ENCODE data around the gene TOMM20.
A peak's percentile ranks its signal among the peaks of the same experiment; 100 is the strongest.
"Not testable (repeated sequence)": the region's sequence is repeated elsewhere in the genome, so short reads cannot be mapped to it uniquely, and the experiment has no call there.

TOMM20 gene

GRCh38 chr1:235077571-235078479, 50.8 kb downstream of the TOMM20 start:
- DNase-seq = peak in 1 of 2 donors; percentile 32

GRCh38 chr1:235077163-235077540, 51.5 kb downstream of the TOMM20 start:
- no peak for DNase-seq

GRCh38 chr1:235076504-235077162, 52.0 kb downstream of the TOMM20 start:
- no peak for DNase-seq

- DNase-seq = peak in 1 of 2 donors; percentile 34
Measured at GRCh38 chr1:235075777-235076308, 52.8 kb downstream of the TOMM20 start.

GRCh38 chr1:235075048-235075776, 53.4 kb downstream of the TOMM20 start:
- DNase-seq = peak; percentile 67 to 68

GRCh38 chr1:235074523-235075047, 54.1 kb downstream of the TOMM20 start:
- peak; percentile 54 to 58 for DNase-seq

- no peak for DNase-seq
Measured at GRCh38 chr1:235073968-235074522, 54.6 kb downstream of the TOMM20 start.

GRCh38 chr1:235073331-235073967, 55.2 kb downstream of the TOMM20 start:
- no peak for DNase-seq

GRCh38 chr1:235072577-235072976, 56.1 kb downstream of the TOMM20 start:
- DNase-seq = not testable (repeated sequence)

- no peak for DNase-seq
Measured at GRCh38 chr1:235072096-235072495, 56.5 kb downstream of the TOMM20 start.

GRCh38 chr1:235070819-235071218, 57.8 kb downstream of the TOMM20 start:
- no peak for DNase-seq

- no peak for DNase-seq
Measured at GRCh38 chr1:235069577-235070563, 58.8 kb downstream of the TOMM20 start.

- no peak for DNase-seq
Measured at GRCh38 chr1:235069176-235069575, 59.5 kb downstream of the TOMM20 start.

- no peak for DNase-seq
Measured at GRCh38 chr1:235068158-235069121, 60.2 kb downstream of the TOMM20 start.

- DNase-seq = no peak
Measured at GRCh38 chr1:235067396-235068157, 61.1 kb downstream of the TOMM20 start.

- no peak for DNase-seq
Measured at GRCh38 chr1:235063068-235063765, 65.4 kb downstream of the TOMM20 start.

- no peak for DNase-seq
Measured at GRCh38 chr1:235060607-235061470, 67.8 kb downstream of the TOMM20 start.

Data from stimulated activated CD4-positive, alpha-beta T cell treated with anti-CD3 and anti-CD28 coated beads, Interleukin-2, amount 100 ng/mL, for 48 hours (primary cell).